Stimulated activated CD4-positive, alpha-beta T cell treated with anti-CD3 and anti-CD28 coated beads, Interleukin-12 subunit alpha, Interleukin-12 subunit beta, amount 100 ng/mL, for 24 hours (primary cell): ENCODE results near the gene CYP2D6.
"Not testable (repeated sequence)": the region's sequence is repeated elsewhere in the genome, so short reads cannot be mapped to it uniquely, and the experiment has no call there.

Experiments used
- DNase-seq, 2 experiments: peaks; one replicate each; pipeline ENCODE4 v3.0.0-alpha.2; 2020; ENCODE audit warnings: low read depth in 2 of 2

The CYP2D6 gene

DNA sequence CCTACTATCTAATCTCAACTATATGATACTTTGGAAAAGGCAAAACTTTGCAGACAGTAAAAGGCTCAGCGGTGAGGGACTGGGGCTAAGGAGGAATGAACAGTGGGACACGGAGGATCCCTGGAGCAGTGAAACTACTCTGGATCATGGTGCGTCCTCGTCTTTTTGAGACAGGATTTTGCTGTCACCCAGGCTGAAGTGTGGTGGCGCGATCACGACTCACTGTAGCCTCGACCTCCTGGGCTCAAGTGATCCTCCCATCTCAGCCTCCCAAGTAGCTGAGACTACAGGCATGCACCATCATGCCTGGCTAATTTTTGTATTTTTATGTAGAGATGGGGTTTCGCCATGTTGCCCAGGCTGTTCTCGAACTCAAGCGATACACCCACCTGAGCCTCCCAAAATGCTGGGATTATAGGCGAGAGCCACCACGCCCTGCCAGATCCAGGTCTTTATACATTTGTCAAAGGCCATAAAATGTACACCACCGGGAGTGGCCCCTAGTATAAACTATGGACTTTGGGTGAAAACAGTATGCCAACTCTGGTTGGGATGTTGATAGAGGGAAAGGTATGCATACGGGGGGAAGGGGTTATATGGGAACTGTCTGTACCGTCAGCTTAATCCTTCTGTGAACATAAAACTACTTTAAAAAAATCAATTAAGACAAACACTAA is 28.0 kb upstream of the CYP2D6 start:
- no peak for DNase-seq

DNA sequence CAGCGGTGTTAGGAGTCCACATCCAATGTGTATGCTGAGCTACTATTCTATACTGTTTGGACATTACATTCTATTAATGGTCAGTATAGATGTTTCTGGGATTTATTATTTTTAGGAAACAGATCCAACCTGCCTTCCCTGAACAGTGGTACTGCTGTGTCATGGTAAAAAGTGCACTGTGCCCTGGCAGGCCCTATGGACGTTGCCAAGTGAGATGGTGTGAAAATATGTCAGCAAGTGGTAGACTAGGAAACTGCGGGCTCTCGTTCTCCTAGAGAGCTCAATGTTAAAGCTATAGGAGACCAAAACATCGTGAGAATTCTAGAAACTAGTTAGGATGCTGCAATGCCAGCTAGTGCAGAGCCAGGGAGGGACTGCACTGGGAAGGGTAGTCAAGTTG is 26.0 kb upstream of the CYP2D6 start:
- DNase-seq: no peak

DNA sequence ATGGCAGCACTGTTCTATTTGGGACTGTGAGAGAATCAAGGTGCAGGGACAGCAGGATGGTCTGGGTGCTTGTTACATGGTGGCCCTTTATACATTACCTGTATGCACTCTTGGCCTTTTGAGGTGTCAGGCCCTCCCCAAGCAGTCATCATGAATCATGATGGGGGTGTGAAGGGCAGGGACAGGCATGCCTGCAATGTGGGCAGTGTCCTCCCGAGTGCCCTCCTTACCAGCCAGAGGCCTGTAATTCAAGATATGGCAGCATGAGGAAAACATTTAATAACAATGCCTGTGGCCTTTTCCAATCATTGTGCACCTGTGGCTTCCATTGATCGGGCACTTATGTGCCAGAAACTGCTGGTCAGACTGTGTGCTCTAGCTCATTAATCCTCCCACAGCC is 25.5 kb upstream of the CYP2D6 start:
- no peak for DNase-seq

GRCh38 chr22:42155053-42155543 is 24.5 kb upstream of the CYP2D6 start:
- DNase-seq: no peak

GRCh38 chr22:42154293-42155052 is 23.9 kb upstream of the CYP2D6 start:
- DNase-seq: no peak

GRCh38 chr22:42152661-42153270 is 22.2 kb upstream of the CYP2D6 start:
- no peak for DNase-seq

- DNase-seq: no peak
Measured at GRCh38 chr22:42151924-42152635, 21.5 kb upstream of the CYP2D6 start.

- DNase-seq: no peak
Measured at GRCh38 chr22:42150727-42151590, 20.3 kb upstream of the CYP2D6 start.

GRCh38 chr22:42149798-42150197 is 19.2 kb upstream of the CYP2D6 start:
- DNase-seq: not testable (repeated sequence)

GRCh38 chr22:42145175-42145574 is 14.6 kb upstream of the CYP2D6 start:
- DNase-seq: no peak

DNA sequence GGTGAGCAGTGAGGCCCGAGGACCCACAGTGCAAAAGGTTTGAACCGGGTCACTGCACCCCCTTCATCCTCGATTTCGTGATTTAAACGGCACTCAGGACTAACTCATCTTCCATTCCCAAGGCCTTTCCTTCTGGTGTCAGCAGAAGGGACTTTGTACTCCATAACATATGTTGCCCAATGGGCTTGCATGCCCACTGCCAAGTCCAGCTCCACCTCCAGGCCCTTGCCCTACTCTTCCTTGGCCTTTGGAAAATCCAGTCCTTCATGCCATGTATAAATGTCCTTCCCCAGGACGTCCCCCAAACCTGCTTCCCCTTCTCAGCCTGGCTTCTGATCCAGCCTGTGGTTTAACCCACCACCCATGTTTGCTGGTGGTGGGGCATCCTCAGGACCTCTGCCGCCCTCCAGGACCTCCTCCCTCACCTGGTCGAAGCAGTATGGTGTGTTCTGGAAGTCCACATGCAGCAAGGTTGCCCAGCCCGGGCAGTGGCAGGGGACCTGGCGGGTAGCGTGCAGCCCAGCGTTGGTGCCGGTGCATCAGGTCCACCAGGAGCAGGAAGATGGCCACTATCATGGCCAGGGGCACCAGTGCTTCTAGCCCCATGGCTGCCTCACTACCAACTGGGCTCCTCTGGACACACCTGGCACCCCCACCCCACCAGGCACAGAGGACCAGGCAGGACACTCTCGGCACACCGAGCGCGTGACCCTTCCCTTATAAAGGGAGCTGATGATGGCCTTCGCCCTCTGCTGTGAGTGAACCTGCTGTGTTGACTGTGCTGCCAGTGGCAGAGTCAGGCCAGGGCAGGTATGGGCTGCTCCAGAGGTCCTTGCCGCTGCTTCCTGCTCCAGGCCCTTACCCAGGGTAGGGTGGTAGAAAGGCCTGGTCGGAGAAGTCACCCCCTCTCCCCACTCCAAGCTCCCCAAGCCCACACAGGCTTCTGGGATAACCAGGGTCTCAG is 13.5 kb upstream of the CYP2D6 start:
- not testable (repeated sequence) for DNase-seq

GRCh38 chr22:42142771-42143461 is 12.3 kb upstream of the CYP2D6 start:
- DNase-seq: no peak

DNA sequence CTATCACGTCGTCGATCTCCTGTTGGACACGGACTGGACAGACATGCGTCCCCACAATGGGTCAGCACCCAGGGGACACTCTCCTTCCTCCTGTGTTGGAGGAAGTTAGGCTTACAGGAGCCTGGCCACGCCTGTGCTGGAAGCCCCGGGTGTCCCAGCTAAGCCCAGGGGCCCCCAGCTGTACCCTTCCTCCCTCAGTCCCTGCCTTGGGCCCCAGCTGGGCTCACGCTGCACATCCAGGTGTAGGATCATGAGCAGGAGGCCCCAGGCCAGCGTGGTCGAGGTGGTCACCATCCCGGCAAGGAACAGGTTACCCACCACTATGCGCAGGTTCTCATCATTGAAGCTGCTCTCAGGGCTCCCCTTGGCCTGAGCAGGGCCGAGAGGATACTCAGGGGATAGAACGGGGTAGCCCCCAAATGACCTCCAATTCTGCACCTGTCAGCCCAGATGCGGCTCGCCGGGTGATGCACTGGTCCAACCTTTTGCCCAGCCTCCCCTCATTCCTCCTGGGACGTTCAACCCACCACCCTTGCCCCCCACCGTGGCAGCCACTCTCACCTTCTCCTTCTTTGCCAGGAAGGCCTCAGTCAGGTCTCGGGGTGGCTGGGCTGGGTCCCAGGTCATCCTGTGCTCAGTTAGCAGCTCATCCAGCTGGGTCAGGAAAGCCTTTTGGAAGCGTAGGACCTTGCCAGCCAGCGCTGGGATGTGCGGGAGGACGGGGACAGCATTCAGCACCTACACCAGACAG is 10.9 kb upstream of the CYP2D6 start:
- not testable (repeated sequence) for DNase-seq

DNA sequence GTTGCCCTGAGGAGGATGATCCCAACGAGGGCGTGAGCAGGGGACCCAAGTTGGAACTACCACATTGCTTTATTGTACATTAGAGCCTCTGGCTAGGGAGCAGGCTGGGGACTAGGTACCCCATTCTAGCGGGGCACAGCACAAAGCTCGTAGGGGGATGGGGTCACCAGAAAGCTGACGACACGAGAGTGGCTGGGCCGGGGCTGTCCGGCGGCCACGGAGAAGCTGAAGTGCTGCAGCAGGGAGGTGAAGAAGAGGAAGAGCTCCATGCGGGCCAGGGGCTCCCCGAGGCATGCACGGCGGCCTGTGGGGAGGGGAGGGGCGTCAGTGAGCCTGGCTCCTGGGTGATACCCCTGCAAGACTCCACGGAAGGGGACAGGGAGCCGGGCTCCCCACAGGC is 9.5 kb upstream of the CYP2D6 start:
- DNase-seq: not testable (repeated sequence)

- DNase-seq: not testable (repeated sequence)
Measured at GRCh38 chr22:42139508-42139907, 8.9 kb upstream of the CYP2D6 start.

DNA sequence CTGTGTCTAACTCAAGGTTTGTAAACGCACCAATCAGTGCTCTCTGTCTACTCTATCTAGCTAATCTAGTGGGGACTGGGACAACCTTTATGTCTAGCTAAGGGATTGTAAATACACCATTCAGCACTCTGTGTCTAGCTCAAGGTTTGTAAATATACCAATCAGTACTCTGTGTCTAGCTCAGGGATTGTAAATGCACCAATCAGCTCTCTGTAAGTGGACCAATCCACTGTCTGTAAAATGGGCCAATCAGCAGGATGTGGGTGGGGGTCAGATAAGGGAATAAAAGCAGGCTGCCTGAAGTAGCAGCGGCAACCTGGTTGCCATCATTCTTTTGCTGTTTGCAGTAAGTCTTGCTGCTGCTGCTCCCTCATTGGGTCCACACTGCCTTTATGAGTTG is 8.4 kb upstream of the CYP2D6 start:
- no peak for DNase-seq

GRCh38 chr22:42138122-42138770 is 7.6 kb upstream of the CYP2D6 start:
- no peak for DNase-seq

DNA sequence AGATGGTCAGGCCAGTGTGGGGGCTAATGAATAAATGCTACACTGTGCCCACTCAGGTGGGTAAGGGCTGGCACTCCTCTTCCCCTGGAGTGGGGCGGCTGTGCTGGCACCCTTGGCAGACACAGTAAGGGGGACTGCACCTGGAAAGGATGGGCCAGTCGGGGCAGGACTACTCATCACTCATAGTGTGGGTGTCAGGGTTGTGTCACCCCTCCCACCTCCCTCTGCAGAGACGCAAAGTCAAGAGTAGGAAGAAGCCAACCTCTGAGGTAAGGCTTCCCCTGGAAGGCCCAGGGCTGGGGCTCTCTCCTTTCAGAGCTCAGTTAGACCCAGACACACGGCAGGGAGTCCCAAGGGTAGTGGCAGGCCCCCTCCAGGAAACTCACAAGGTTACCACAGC is 5.1 kb upstream of the CYP2D6 start:
- DNase-seq: not testable (repeated sequence)
